HCT116 (cell line): ENCODE measurements around the gene ZNF607. TPM values are rescaled to one million over a fixed set of nuclear protein-coding genes. Genes with fewer than 3 reads are reported as not detected.

ENCODE experiments used
- EGR1 ChIP-seq: IDR thresholded peaks from 2 replicates; pipeline ENCODE4 v1.6.1; 2012; ENCODE audit warnings: low read depth
- EZH2 ChIP-seq: fragments of 200-600 bp; sonication (generic); IDR thresholded peaks from 2 replicates; pipeline ENCODE4 v1.6.1; 2017; ENCODE audit warnings: antibody characterized with exemption, mixed run types
- SIN3A ChIP-seq: IDR thresholded peaks from 2 replicates; pipeline ENCODE4 v1.6.1; 2012; ENCODE audit warnings: low read depth
- SRF ChIP-seq: IDR thresholded peaks from 2 replicates; pipeline ENCODE4 v1.6.1; 2012; ENCODE audit warnings: low read depth
- ZFX ChIP-seq: fragments of 450-650 bp; IDR thresholded peaks from 2 replicates; pipeline ENCODE4 v1.6.1; 2017
- total RNA-seq: library from RNA; stranded (reverse); gene quantifications from one replicate; pipeline ENCODE4 v1.2.1, GENCODE V29; 2021; ENCODE audit not compliant: unreplicated experiment
- TF ChIP-seq, protein P1 (sequence below): IDR thresholded peaks from 2 replicates; pipeline ENCODE4 v1.6.1; 2012; ENCODE audit warnings: low read depth
- TF ChIP-seq, protein P2 (sequence below): IDR thresholded peaks from 2 replicates; pipeline ENCODE4 v1.6.1; 2011; ENCODE audit warnings: mild to moderate bottlenecking, low read length, moderate library complexity; ENCODE audit not compliant: insufficient replicate concordance; ENCODE audit errors: extremely low read depth
- TF ChIP-seq, protein P3 (sequence below): IDR thresholded peaks from 2 replicates; pipeline ENCODE4 v1.6.1; 2012

Gene ZNF607
- total RNA-seq, 1 experiment from 2014 or later = 7.1 TPM

DNA sequence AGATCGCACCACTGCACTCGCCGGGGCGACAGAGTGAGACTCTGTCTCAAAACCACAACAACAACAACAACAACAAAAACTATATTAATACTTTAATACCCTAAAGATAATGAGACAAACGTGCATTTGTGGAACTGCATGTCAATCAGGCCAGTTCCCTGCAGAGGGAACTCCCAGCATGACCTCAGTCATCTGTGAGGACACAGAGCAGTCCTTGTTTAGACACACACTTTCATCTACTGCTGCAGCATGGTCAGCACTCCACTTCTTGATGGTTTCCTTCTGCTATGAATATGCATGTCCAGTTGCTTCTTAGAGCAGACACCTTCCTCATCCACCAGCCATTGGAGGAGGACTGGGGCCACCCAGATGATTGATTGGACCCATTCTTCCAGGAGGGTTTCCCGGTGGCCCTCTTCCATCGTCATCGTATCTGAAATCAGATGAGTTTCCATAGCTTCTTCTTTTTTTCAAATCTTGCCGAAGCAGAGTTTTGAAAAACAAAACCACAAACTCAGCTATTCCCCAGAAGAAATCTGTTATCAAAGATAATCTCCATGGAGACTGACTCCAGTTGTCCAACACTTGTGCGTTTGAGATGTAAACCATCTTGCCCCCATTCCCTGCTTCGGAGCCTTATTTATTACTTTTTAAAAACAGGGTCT lies 26.5 kb downstream of the ZNF607 start (continued):
- TF ChIP-seq, protein P1, sequence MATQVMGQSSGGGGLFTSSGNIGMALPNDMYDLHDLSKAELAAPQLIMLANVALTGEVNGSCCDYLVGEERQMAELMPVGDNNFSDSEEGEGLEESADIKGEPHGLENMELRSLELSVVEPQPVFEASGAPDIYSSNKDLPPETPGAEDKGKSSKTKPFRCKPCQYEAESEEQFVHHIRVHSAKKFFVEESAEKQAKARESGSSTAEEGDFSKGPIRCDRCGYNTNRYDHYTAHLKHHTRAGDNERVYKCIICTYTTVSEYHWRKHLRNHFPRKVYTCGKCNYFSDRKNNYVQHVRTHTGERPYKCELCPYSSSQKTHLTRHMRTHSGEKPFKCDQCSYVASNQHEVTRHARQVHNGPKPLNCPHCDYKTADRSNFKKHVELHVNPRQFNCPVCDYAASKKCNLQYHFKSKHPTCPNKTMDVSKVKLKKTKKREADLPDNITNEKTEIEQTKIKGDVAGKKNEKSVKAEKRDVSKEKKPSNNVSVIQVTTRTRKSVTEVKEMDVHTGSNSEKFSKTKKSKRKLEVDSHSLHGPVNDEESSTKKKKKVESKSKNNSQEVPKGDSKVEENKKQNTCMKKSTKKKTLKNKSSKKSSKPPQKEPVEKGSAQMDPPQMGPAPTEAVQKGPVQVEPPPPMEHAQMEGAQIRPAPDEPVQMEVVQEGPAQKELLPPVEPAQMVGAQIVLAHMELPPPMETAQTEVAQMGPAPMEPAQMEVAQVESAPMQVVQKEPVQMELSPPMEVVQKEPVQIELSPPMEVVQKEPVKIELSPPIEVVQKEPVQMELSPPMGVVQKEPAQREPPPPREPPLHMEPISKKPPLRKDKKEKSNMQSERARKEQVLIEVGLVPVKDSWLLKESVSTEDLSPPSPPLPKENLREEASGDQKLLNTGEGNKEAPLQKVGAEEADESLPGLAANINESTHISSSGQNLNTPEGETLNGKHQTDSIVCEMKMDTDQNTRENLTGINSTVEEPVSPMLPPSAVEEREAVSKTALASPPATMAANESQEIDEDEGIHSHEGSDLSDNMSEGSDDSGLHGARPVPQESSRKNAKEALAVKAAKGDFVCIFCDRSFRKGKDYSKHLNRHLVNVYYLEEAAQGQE = no peak
- TF ChIP-seq, protein P2, sequence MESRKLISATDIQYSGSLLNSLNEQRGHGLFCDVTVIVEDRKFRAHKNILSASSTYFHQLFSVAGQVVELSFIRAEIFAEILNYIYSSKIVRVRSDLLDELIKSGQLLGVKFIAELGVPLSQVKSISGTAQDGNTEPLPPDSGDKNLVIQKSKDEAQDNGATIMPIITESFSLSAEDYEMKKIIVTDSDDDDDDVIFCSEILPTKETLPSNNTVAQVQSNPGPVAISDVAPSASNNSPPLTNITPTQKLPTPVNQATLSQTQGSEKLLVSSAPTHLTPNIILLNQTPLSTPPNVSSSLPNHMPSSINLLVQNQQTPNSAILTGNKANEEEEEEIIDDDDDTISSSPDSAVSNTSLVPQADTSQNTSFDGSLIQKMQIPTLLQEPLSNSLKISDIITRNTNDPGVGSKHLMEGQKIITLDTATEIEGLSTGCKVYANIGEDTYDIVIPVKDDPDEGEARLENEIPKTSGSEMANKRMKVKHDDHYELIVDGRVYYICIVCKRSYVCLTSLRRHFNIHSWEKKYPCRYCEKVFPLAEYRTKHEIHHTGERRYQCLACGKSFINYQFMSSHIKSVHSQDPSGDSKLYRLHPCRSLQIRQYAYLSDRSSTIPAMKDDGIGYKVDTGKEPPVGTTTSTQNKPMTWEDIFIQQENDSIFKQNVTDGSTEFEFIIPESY = no peak
- TF ChIP-seq SIN3A = no peak
- TF ChIP-seq, protein P3, sequence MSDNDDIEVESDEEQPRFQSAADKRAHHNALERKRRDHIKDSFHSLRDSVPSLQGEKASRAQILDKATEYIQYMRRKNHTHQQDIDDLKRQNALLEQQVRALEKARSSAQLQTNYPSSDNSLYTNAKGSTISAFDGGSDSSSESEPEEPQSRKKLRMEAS = no peak
- no peak for TF ChIP-seq EZH2
- TF ChIP-seq EGR1 = no peak
- TF ChIP-seq ZFX = no peak
- no peak for TF ChIP-seq SRF
